Cerebellar nuclear complex (tissue), 1 donor: ENCODE data around the gene TCEAL4.
A peak's percentile ranks its signal among the peaks of the same experiment; 100 is the strongest.

Experiments
- DNase-seq, 2 experiments: peaks; one replicate each; lab custom pipeline; 2025; lab: John Stamatoyannopoulos, UW

The TCEAL4 gene

GRCh38 chrX:103585411-103586313 lies at the start of gene TCEAL4:
Gene TCEAL4, plus strand, starts transcription at chrX:103585515. Its CDS starts 1,161 bp downstream, at chrX:103586676.
- peak in 1 of 2 experiments; percentile 28 for DNase-seq

- no peak for DNase-seq
Observed at GRCh38 chrX:103536071-103536470, 49.2 kb upstream of the TCEAL4 start.

GRCh38 chrX:103536732-103537131 lies 48.6 kb upstream of the TCEAL4 start:
- DNase-seq, result no peak

- DNase-seq, result no peak
Observed at GRCh38 chrX:103537871-103538387, 47.4 kb upstream of the TCEAL4 start.

- no peak for DNase-seq
Observed at GRCh38 chrX:103538728-103539127, 46.6 kb upstream of the TCEAL4 start.

- DNase-seq, result no peak
Observed at GRCh38 chrX:103539695-103540094, 45.6 kb upstream of the TCEAL4 start.

- DNase-seq, result no peak
Observed at GRCh38 chrX:103540145-103540544, 45.2 kb upstream of the TCEAL4 start.

- DNase-seq, result no peak
Observed at GRCh38 chrX:103549916-103550315, 35.4 kb upstream of the TCEAL4 start.

- DNase-seq, result no peak
Observed at GRCh38 chrX:103550415-103551051, 34.8 kb upstream of the TCEAL4 start.

- no peak for DNase-seq
Observed at GRCh38 chrX:103552236-103552635, 33.1 kb upstream of the TCEAL4 start.

- peak; percentile 1 to 49 for DNase-seq
Observed at GRCh38 chrX:103554687-103555424, 30.5 kb upstream of the TCEAL4 start.

- no peak for DNase-seq
Observed at GRCh38 chrX:103556963-103557612, 28.2 kb upstream of the TCEAL4 start.

GRCh38 chrX:103560256-103560655 lies 25.1 kb upstream of the TCEAL4 start:
- no peak for DNase-seq

- DNase-seq, result no peak
Observed at GRCh38 chrX:103562801-103563200, 22.5 kb upstream of the TCEAL4 start.

- no peak for DNase-seq
Observed at GRCh38 chrX:103565197-103565596, 20.1 kb upstream of the TCEAL4 start.

GRCh38 chrX:103565752-103566151 lies 19.6 kb upstream of the TCEAL4 start:
- no peak for DNase-seq

- no peak for DNase-seq
Observed at GRCh38 chrX:103571121-103571520, 14.2 kb upstream of the TCEAL4 start.

- DNase-seq, result no peak
Observed at GRCh38 chrX:103571726-103572125, 13.6 kb upstream of the TCEAL4 start.

- DNase-seq, result no peak
Observed at GRCh38 chrX:103573202-103573601, 12.1 kb upstream of the TCEAL4 start.

GRCh38 chrX:103584596-103584995 lies 719 bp upstream of the TCEAL4 start:
- DNase-seq, result no peak

- DNase-seq, result no peak
Observed at GRCh38 chrX:103586314-103586646, 965 bp downstream of the TCEAL4 start.

GRCh38 chrX:103586659-103587058 lies 1.3 kb downstream of the TCEAL4 start:
- DNase-seq, result no peak
